8988T (cell line): ENCODE measurements around the gene PERM1.
A peak's percentile ranks its signal among the peaks of the same experiment; 100 is the strongest.
"Not testable (repeated sequence)": the region's sequence is repeated elsewhere in the genome, so short reads cannot be mapped to it uniquely, and the experiment has no call there.

Experiments used
- DNase-seq: peaks from one replicate; pipeline ENCODE4 v3.0.0; 2011

The PERM1 gene, protein sequence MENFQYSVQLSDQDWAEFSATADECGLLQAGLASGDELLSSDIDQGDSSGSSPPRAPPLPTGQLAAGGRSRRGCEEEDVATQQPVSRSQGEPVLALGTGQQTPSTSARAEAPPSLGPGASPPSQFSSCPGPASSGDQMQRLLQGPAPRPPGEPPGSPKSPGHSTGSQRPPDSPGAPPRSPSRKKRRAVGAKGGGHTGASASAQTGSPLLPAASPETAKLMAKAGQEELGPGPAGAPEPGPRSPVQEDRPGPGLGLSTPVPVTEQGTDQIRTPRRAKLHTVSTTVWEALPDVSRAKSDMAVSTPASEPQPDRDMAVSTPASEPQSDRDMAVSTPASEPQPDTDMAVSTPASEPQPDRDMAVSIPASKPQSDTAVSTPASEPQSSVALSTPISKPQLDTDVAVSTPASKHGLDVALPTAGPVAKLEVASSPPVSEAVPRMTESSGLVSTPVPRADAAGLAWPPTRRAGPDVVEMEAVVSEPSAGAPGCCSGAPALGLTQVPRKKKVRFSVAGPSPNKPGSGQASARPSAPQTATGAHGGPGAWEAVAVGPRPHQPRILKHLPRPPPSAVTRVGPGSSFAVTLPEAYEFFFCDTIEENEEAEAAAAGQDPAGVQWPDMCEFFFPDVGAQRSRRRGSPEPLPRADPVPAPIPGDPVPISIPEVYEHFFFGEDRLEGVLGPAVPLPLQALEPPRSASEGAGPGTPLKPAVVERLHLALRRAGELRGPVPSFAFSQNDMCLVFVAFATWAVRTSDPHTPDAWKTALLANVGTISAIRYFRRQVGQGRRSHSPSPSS

DNA sequence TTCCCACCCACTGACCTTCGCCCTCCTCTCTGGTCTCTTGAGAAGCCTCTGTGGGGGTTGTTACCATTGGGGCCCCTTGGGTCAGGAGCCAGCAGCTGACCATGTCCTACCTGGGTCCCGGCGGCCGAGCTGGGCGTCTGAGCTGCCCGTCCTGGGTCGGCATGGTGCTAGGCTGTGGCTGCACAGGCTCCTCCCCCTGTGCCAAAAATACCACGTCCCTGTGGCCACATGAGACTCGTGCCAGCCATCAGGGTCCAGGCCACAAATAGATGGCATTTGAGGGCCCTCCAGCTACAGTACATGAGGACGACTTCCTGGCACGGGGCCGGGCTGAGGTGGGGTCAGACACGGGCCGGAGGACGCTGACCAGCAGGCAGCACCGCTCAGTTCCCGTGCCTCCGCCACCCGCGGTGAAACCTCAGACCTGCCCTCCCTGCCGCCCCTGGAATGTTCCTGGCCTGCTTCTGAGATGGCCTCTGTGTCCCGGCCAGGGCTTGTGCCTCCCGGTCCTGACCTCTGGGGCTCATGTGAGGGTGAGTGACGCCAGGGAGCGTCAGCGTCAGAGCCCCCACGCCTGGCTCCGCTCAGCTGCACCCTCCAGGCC, at the start of gene PERM1:
PERM1 (minus strand) TSS at position 139 of the 604 bp plus-strand sequence. CDS start 1,064 bp downstream, outside the sequence.
- DNase-seq, result no peak

DNA sequence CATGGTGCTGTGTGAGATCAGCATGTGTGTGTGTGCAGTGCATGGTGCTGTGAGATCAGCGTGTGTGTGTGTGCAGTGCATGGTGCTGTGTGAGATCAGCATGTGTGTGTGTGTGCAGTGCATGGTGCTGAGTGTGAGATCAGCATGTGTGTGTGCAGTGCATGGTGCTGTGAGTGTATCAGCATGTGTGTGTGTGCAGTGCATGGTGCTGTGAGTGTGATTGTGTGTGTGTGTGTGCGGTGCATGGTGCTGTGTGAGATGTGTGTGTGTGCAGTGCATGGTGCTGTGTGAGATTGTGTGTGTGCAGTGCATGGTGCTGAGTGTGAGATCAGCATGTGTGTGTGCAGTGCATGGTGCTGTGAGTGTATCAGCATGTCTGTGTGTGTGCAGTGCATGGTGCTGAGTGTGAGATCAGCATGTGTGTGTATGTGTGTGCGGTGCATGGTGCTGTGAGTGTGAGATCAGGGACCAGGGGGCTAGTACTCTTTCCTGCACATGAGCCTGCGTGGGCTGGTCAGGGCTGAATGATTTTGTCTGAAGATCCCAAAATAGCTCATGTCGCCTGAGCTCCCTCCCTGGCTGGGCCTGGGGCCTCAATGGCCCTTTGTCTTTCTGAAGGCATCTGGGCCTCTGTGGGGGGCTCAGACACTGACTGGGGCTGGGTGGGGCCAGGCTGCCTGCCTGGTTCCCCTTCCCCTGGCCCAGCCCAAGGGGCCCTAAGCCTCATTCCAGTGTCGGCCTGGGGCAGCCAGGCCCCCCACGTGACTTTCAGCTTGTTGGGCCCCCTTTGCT, 49.2 kb upstream of the PERM1 start:
- DNase-seq, result not testable (repeated sequence)

DNA sequence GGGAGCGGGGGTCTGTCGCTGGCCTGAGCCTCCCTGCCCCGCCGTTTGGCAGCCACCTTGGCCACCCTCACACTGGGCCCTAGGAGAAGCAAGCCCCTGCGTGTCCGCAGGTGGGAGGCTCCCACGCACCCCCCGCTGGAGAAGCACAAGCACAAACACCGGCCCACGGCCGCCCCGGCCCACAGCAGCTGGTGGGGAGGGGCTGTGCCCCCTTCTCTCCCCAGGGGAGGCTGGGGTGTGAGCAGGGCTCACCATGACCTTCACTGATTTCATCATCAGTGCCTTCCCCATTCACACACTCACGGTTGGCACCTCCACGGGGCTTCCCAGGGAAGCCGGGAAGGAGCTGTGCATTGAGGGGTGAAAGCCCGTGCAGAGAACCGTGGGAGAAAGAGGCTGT, 45.9 kb upstream of the PERM1 start:
- no peak for DNase-seq

DNA sequence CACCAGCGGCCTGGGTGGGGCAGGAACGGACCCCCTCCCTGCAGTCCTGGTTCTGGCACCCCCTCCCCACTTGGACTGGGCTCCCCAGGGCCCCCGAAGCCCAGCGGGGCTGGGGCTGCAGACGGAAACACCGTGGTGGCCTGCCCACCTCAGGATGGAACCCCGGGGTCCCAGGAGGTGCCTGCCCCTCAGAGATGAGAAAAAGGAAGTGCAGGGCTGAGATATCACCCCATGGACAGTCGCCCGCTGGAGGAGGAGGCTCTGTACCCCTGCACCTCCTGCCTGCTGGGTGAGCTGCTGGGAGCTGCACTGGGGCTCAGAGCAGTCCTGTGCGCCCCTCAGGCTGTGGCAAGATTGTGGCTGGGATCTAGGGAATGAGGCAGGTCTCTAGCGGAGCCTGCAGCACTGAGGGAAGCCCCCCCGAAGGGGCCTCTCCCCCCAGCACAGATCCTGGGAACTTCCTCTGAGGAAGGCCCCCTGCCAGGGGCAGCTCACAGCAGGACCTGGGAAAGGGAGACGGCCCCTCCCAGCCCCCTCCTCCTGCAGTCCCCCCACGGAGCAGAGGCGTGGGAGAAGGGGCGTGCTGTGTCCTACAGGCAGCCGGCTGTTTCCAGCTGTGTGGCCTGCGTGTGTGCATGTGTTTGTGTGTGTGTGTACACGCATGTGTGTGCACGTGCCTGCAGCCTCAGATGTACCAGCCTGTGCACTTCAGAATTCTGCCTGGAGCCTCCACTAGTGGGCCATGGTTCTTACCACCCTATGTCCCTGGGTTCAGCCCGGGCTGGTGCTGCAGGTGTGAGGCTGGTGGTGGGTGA, 44.9 kb upstream of the PERM1 start:
- DNase-seq, result no peak

DNA sequence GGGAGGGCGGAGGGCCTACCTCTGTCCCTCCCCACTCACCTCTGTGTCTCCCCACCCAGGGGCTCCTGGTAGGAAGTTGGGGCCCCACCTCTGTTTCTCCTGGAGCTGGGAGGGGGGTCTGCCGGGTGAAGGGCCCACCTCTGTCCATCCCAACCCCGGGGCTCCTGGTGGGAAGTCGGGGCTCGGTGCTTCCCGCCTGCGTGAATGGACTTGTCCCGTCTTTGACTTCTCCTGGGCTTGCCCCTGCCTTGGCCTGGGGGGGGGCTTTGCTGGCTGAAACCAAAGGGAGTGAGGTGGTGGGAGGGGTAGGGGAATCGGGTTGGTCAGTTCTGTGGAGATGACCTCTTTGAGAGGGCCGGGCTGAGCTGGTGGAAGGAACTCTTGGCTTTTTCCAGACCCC, 43.8 kb upstream of the PERM1 start:
- DNase-seq, result no peak

DNA sequence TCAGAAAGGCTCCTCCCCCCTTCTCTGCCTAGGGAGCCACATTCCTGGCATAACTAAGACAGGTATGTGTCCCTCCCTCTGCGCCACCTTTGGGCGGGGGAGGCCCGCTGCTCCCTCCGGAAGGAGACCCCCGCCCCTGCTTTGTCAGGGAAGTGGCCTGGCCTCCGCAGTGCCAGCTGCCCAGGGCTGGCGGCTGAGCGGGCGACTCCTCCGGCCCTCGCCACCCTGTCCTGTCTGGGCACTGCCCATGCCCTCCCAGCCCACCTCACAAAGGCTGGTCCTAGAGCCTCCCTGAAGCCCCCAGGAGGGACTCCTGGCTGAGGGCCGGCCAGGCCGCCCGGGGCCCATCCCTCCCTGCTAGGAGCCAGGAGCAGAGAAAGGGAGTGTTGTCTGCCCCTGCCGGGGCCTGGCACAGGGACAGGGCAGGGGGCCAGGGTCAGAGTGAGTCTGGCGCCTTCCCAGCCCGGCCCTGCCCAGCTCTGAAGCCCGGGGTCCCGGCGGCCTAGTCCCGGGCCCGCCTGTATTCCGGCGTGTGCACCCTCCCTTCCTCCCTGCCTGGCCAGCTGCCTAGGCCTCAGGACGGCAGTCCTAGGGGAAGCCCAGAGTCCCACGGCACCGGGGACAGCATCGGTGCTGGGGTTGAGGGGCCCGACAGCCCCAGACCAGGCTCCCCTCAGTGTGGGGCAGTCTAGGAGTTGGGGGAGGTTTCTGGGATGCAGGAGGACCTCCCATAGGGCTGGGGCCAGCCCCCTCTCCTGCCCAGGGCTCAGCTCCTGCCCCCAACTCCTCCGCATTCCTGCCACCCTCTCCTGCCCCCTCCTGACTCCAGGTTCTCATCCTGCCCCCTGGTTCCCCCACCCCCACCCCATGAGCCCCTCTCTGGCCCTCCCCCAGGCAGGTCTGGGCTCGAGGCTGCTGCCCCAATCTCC, 43.1 kb upstream of the PERM1 start:
- DNase-seq, result peak; percentile 84

DNA sequence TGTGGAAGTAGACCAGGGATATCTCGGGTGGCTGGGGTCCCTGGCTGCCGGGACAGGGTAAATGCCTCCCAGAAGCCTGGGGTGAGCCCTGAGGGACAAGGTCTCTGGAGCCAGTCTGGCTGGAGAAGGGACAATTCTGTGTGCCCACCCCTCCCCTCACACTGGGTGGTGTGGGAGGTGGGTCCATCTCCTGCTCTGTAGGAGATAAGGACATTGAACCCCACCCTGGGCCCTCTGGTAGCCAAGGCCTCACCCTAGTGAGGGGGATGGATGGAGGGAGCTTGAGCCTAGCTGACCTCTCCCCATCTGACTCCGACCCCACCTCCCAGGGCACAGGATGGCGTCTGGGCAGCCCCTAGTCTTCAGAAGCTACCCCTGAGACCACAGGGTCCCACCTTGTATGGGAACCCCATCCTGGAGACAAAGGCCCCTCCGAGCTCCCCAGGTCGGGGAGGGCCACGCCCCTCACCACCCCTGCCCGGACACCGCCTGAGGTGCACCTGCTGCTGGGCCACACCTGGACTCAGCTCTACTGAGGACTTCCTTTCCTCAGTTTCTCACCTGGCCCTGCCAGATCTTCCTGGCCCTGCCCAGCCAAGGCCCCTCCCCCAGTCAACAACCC, 42.4 kb upstream of the PERM1 start:
- DNase-seq, result no peak

DNA sequence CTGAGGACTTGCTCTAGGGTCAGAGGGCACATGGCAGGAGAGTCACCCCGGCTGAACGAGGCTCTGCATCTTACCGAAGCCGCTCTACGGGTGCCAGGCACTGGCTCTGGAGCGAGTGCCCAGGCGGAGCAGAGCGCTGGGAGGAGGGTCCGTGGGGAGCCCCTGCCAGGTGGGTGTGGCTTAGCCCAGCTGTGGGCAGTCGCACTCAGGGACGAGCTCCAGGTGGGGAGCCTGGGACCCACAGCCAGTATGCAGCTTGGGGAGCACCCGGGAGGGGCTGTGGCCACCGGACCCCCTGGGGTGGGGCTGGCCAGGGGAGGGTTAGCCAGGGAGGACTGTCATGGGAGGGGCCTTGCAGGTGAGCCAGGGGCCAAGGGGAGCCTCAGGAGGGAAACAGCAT, 41.8 kb upstream of the PERM1 start:
- no peak for DNase-seq

DNA sequence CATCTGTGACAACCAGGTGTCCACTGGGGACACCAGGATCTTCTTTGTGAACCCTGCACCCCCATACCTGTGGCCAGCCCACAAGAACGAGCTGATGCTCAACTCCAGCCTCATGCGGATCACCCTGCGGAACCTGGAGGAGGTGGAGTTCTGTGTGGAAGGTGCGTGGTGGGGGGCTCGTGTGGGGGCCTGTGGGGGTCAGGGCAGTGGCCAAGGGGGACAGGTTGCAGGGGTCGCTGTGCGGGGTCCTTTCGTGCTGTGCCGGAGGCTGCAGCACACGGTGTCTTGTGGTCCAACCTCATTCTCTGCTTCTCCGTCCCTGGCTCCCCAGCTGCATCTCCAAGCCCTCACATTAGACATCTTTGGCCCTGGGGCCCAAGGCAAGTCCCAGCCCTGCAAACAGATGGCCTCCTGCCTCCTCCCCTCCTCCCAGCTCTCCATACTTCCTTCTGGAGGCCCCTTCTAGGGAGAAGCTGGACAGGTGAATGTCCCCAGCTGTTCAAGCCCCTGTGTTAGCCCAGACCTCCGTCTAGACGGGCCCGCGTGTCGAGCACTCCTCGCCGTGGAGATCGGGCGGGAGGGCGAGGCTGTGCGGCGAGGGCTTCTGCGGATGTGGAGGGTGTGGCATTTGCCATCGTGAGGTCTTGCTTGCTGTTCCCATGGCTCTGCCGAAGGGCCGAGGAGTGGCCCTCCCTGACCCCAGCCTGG, 40.6 kb upstream of the PERM1 start:
- DNase-seq, result no peak

DNA sequence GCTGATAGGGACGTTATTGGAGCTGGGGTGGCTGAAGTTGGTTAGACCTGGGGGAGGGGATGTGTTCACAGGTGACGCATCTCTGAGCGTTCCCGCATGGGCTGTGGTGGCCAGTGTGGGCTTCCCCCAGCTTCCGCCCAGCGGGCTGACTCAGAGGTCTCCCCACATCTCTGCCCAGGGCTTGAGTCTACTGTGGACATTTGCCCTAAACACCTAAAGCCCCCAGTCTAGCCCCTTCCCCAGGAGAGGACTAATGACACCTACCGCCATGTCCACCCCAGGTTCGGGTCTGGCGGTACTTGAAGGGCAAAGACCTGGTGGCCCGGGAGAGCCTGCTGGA, 40.0 kb upstream of the PERM1 start:
- DNase-seq, result no peak

DNA sequence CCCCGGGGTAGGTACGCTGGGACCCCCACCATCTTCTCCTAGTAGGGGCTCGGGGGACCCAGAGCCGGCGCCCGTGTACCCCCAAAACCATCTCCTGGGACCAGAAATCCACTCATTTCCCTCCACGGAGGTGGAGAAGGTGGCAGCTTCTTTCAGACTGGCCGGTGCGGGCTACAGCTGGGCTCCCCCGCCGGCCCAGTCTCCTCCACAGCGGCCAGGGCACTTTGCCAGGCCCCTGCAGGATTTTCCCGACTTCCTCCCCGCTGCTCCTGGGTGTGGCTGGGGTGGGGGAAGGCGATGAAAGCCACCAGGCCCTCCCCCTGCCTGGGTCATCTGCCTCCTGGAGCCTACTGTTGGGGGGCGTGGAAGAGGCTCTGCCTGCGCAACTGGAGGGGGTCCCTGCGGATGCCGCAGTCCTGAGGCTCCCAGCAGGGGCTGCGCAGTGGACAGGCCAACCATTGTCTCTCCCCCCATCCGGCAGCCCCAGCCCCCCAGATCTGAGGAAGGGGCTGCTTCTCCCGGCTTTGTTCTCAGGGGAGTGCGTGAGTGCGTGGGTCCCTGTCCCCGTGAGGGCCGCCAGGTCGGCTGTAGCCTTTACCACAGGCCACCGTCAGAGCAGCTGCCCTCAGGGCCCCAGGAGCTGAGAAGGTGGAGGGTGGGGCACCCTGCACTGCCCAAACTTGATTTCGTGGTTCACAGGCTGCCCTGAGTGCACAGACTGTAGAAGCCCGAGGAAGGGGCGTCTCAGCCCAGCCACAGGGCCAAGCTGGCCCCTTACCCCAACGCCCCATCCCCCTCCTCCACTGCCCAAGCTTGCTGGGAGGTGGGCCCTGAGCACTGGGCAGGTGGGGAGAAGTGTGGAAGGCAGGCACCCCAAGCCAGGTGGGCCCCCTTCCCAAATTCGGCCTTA, 39.4 kb upstream of the PERM1 start:
- DNase-seq, result no peak

DNA sequence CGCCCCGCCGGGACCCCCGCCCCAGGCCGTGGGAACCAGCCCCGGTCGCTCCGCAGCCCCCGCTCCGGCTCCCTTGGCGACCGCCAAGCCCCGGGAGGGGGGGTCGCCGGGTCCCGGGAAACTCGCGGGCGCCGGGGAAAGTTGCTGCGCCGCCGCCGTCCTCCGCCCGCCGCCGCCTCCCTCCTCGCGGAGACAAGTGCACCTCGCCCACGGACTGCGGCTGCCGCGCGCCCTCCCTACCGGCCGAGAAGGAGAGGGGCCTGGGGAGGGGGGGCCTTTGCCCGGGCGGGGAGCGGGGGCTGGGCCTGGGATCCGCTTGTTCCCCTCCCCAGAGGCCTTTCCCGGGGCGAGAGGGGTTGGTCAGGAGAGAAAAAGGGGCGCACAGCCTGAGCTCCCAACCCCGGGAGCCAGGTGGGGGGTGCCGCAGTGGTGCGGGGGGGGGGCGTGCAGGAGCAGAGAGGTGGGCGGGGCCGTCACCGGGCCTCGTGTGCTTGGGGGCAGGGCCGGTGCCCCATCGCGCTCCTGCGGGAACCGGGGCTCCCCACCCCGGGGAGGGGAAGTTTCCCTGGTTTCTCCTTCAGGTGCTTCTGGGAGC, 38.6 kb upstream of the PERM1 start:
- DNase-seq, result no peak

DNA sequence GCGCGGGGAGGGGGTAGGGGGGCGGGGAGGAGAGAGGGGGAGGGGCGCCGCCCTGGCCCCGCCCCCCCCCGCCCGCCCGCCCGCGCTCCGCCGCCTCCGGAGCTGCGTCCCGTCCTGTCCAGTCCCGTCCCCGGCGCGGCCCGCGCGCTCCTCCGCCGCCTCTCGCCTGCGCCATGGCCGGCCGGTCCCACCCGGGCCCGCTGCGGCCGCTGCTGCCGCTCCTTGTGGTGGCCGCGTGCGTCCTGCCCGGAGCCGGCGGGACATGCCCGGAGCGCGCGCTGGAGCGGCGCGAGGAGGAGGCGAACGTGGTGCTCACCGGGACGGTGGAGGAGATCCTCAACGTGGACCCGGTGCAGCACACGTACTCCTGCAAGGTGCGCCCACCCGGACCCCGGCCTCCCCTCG, 38.1 kb upstream of the PERM1 start, which contains the start of gene AGRN:
AGRN (plus strand) TSS at position 121 of the 405 bp plus-strand sequence; CDS start at position 174, 53 bp downstream.
- no peak for DNase-seq

DNA sequence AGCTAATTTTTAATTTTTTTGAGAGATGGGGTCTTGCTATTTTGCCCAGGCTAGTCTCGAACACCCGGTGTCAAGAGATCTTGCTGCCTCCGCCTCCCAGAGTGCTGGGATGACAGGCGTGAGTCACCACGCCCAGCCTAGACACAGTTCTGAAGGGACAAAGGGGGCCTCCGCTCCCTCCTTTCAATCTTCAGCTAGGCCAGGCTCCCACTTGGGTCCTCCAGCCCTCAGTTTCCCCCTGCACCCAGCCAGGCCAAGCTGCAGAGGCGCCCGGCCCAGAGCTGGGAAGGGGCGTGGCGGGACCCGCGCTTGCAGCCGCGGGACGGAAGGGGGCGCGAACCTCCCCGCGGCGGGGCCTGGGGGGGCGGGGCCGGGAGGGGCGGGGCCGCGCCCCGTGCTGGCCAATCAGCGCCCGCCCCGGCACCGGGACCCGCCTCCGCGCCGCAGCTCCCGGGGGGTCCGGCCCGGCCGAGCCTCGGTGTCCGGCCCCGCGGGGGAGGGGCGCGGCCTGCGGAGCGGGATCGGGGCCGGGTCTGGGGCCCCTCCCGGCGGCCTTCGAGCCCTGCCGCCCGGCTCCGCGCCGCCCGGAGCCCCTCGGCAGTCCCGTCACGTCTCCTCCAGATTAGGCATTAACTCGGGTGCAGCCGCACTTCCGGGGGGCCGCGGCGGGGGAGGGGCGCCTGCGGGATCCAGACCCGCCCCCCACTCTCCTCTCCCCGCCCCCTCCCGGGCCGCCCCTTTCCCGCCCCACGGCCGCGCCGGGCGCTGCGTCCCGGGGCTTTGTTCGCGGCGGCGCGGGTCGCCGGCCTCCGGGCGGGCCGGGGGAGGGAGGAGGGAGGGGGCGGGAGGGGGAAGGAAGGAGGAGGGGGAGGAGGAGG, 37.5 kb upstream of the PERM1 start:
- peak; percentile 82 for DNase-seq

DNA sequence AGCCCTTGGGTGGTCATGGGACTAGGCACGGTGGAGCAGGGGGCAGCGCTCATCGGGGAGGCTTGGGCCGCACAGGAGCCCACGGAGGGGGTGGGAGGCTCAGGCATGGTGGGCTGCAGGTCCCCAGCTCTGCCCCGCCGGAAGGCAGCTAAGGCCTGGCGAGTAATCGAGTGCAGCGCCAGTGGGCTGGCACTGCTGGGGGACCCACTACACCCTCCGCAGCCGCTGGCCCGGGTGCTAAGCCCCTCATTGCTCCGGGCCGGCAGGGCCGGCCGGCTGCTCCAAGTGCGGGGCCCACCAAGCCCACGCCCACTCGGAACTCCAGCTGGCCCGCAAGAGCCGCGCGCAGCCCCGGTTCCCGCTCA, 36.4 kb upstream of the PERM1 start:
- DNase-seq, result not testable (repeated sequence)

DNA sequence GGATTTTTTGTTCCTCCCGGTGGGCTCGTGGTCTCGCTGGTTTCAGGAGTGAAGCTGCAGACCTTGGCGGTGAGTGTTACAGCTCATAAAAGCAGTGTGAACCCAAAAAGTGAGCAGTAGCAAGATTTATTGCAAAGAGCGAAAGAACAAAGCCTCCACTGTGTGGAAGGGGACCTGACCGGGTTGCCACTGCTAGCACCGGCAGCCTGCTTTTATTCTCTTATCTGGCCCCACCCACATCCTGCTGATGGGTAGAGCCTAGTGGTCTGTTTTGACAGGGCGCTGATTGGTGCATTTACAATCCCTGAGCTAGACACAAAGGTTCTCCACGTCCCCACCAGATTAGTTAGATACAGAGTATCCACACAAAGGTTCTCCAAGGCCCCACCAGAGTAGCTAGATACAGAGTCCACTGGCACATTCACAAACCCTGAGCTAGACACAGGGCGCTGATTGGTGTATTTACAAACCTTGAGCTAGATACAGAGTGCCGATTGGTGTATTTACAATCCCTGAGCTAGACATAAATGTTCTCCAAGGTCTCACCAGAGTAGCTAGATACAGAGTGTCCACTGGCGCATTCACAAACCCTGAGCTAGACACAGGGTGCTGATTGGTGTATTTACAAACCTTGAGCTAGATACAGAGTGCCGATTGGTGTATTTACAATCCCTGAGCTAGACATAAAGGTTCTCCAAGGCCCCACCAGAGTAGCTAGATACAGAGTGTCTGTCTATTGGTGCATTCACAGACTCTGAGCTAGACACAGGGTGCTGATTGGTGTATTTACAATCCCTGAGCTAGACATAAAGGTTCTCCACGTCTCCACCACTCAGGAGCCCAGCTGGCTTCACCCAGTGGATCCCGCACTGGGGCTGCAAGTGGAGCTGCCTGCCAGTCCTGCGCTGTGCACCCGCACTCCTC, 35.8 kb upstream of the PERM1 start:
- not testable (repeated sequence) for DNase-seq
